OCI-M2 (cell line): ENCODE results near the gene OSBPL6.
"Not testable (repeated sequence)": the region's sequence is repeated elsewhere in the genome, so short reads cannot be mapped to it uniquely, and the experiment has no call there.

ENCODE experiments used
- DNase-seq: peaks from one replicate; lab custom pipeline; 2025; ENCODE audit not compliant: unreplicated experiment; lab: John Stamatoyannopoulos, UW

The OSBPL6 gene

GRCh38 chr2:178296394-178297090 lies 102.2 kb downstream of the OSBPL6 start:
- DNase-seq = no peak

GRCh38 chr2:178297091-178297411 lies 102.7 kb downstream of the OSBPL6 start:
- DNase-seq = no peak

- no peak for DNase-seq
Observed at GRCh38 chr2:178298785-178299212, 104.5 kb downstream of the OSBPL6 start.

- no peak for DNase-seq
Observed at GRCh38 chr2:178301649-178302238, 107.4 kb downstream of the OSBPL6 start.

GRCh38 chr2:178304333-178304732 lies 110.0 kb downstream of the OSBPL6 start:
- no peak for DNase-seq

- DNase-seq = no peak
Observed at GRCh38 chr2:178306352-178307073, 112.2 kb downstream of the OSBPL6 start.

- no peak for DNase-seq
Observed at GRCh38 chr2:178307650-178308049, 113.3 kb downstream of the OSBPL6 start.

GRCh38 chr2:178309541-178309940 lies 115.2 kb downstream of the OSBPL6 start:
- no peak for DNase-seq

GRCh38 chr2:178315078-178315477 lies 120.8 kb downstream of the OSBPL6 start:
- no peak for DNase-seq

- DNase-seq = no peak
Observed at GRCh38 chr2:178315488-178315948, 121.2 kb downstream of the OSBPL6 start.

- DNase-seq = no peak
Observed at GRCh38 chr2:178317811-178318210, 123.5 kb downstream of the OSBPL6 start.

- DNase-seq = no peak
Observed at GRCh38 chr2:178320011-178320585, 125.8 kb downstream of the OSBPL6 start.

GRCh38 chr2:178322068-178322467 lies 127.8 kb downstream of the OSBPL6 start:
- no peak for DNase-seq

- DNase-seq = not testable (repeated sequence)
Observed at GRCh38 chr2:178323331-178323730, 129.0 kb downstream of the OSBPL6 start.

- DNase-seq = no peak
Observed at GRCh38 chr2:178324077-178324476, 129.8 kb downstream of the OSBPL6 start.

GRCh38 chr2:178325268-178325667 lies 131.0 kb downstream of the OSBPL6 start:
- DNase-seq = no peak

- DNase-seq = no peak
Observed at GRCh38 chr2:178327516-178327915, 133.2 kb downstream of the OSBPL6 start.

GRCh38 chr2:178328037-178328436 lies 133.7 kb downstream of the OSBPL6 start:
- no peak for DNase-seq

- DNase-seq = no peak
Observed at GRCh38 chr2:178330175-178331017, 136.1 kb downstream of the OSBPL6 start.

GRCh38 chr2:178331474-178332432 lies 137.4 kb downstream of the OSBPL6 start:
- no peak for DNase-seq
